BE2C (cell line): ENCODE measurements around the gene C10orf62.

Experiments used
- DNase-seq: peaks from one replicate; pipeline ENCODE4 v3.0.0-alpha.2; 2020
- H3K27me3 ChIP-seq: fragments of 250-450 bp; sonication (Bioruptor Pico); 2 replicates; pipeline ENCODE4 v1.5.1; 2020; ENCODE audit warnings: mild to moderate bottlenecking
- H3K36me3 ChIP-seq: fragments of 250-450 bp; sonication (Bioruptor Pico); 2 replicates; pipeline ENCODE4 v1.5.1; 2020; ENCODE audit warnings: mild to moderate bottlenecking
- H3K4me1 ChIP-seq: fragments of 250-450 bp; sonication (Bioruptor Pico); 2 replicates; pipeline ENCODE4 v1.5.1; 2020
- H3K4me3 ChIP-seq: 2 replicates; pipeline ENCODE4 v1.5.1; 2011; ENCODE audit warnings: low read depth, low read length
- H3K9me3 ChIP-seq: fragments of 250-450 bp; sonication (Bioruptor Pico); 2 replicates; pipeline ENCODE4 v1.5.1; 2020
- CTCF ChIP-seq: IDR thresholded peaks from 2 replicates; pipeline ENCODE4 v1.5.1; 2012; ENCODE audit warnings: mild to moderate bottlenecking, low read depth, low read length

The C10orf62 gene

GRCh38 chr10:97547271-97547600 is 42.3 kb upstream of the C10orf62 start:
- DNase-seq = no peak
- no peaks in the 10 kb centered on the region for H3K9me3 ChIP-seq
- no peaks in the 10 kb centered on the region for H3K27me3 ChIP-seq
- no peak overlapping the region for H3K4me3 ChIP-seq
- TF ChIP-seq CTCF = no peak
- H3K36me3 ChIP-seq = no peaks in the 10 kb centered on the region
- peaks cover 20% of the 10 kb centered on the region for H3K4me1 ChIP-seq

GRCh38 chr10:97547962-97548361 is 41.6 kb upstream of the C10orf62 start:
- no peaks in the 10 kb centered on the region for H3K36me3 ChIP-seq
- H3K9me3 ChIP-seq = no peaks in the 10 kb centered on the region
- DNase-seq = no peak
- no peak for TF ChIP-seq CTCF
- no peak overlapping the region for H3K4me3 ChIP-seq
- H3K4me1 ChIP-seq = peaks cover 12% of the 10 kb centered on the region
- H3K27me3 ChIP-seq = no peaks in the 10 kb centered on the region

GRCh38 chr10:97548828-97549455 is 40.6 kb upstream of the C10orf62 start:
- H3K9me3 ChIP-seq = no peaks in the 10 kb centered on the region
- TF ChIP-seq CTCF = no peak
- no peaks in the 10 kb centered on the region for H3K27me3 ChIP-seq
- DNase-seq = no peak
- H3K4me1 ChIP-seq = peaks cover 7% of the 10 kb centered on the region
- no peak overlapping the region for H3K4me3 ChIP-seq
- H3K36me3 ChIP-seq = no peaks in the 10 kb centered on the region

GRCh38 chr10:97549587-97550322 is 39.8 kb upstream of the C10orf62 start:
- H3K4me1 ChIP-seq = peaks cover 7% of the 10 kb centered on the region
- no peaks in the 10 kb centered on the region for H3K9me3 ChIP-seq
- TF ChIP-seq CTCF = no peak
- DNase-seq = peak; percentile 26
- H3K27me3 ChIP-seq = no peaks in the 10 kb centered on the region
- no peak overlapping the region for H3K4me3 ChIP-seq
- H3K36me3 ChIP-seq = no peaks in the 10 kb centered on the region

GRCh38 chr10:97550336-97551149 is 39.0 kb upstream of the C10orf62 start:
- Histone ChIP-seq H3K36me3 (no peaks in the 10 kb centered on the region), H3K4me3 (no peak overlapping the region), H3K27me3 (no peaks in the 10 kb centered on the region), H3K4me1 (peaks cover 7% of the 10 kb centered on the region), H3K9me3 (no peaks in the 10 kb centered on the region)
- DNase-seq = no peak
- no peak for TF ChIP-seq CTCF
